ENCODE data around the gene RBM8A. TPM values are rescaled to one million over a fixed set of nuclear protein-coding genes. Genes with fewer than 3 reads are reported as not detected.

Gene RBM8A
- total RNA-seq, 1 donor: 98.2 TPM

DNA sequence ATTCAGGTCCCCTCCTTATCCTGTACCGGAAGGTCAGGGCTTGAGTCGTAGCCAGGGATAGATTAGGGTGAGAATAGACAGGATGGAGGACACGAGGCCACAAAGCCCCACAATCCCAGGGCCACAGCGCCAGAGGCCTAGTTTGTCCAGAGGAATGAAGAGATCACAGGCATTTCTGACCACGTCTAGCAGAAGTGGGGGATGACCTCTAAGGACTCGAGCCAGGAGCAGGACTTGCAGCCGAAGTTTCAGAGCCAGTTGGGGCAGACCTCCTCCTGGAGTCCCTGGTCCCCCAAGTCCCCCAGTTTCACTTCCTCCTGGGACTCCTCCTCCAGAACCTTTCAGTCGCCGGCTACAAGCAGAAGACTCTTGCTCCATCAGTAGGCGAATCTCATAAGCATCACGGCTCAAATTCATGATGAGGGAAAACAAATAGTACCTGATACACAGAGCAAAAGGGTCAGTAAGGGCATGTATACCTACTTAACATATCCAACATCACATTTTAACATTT is 15.1 kb downstream of the RBM8A start:
- no peak overlapping the region for H3K4me3 ChIP-seq (ENCODE audit: low read length)
- H3K27me3 ChIP-seq (ENCODE audit: insufficient read depth, low read length): no peaks in the 10 kb centered on the region
- H3K4me1 ChIP-seq (ENCODE audit: insufficient read depth, low read length): peaks cover 3% of the 10 kb centered on the region
- no peaks in the 10 kb centered on the region for H3K9me3 ChIP-seq (ENCODE audit: low read depth, low read length)

DNA sequence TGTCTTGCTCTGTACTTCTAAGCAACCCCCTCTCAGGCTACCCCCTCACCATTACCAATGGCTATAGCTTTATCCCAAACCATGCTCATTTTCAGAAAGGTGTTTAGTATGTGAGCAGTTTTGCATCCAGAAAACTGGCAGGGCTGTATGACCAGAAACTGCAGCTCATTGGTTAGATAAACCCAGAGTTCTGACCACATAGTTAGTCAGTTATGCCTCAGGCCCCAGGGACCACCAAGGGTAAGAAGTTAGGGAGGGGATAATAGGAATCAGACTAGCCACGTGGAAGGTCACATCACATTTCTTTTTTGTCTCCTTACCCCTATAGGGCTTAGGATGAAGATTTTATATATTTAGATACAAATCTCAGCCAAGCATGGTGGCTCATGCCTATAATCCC is 18.6 kb downstream of the RBM8A start:
- Histone ChIP-seq H3K27me3 (ENCODE audit: insufficient read depth, low read length) (no peaks in the 10 kb centered on the region), H3K4me3 (ENCODE audit: low read length) (no peak overlapping the region), H3K9me3 (ENCODE audit: low read depth, low read length) (no peaks in the 10 kb centered on the region), H3K4me1 (ENCODE audit: insufficient read depth, low read length) (no peaks in the 10 kb centered on the region)

DNA sequence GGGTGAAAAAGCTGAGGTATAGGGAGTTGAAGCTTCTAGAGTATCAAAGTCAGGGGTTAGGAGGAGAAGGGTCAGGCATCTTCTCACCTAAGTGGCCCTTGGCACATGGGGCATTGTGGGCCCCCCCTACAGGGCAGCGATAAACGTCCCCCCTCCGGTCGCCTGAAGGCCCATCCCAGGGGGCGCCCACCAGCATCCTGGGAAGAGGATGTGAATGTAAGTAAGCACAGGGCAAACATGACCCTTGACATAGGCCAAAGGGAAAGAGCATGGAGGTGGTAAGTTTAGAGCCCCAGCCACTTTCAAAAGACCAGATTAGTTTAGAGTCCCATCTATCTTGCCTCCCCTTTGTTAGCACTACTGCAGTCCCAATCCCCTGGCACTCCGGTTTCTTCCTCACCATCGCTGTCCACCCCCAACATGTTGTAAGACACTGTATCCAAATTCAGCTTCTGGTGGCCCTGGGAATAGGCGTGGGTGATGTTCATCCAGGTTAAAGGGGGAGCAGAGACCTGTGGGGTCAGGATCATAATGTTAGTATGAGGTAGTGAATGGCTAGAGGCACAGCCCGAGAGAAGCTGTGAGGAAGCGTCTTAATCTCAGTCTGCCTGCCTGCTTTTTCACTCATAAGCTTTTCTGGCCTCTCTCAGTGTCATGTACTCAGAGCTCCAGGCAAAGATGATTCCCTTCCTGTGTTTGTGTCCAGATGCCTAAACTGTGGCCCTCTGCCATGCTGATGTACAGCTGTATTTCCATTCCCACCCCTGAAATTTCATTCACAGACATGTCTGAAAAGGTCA is 20.1 kb downstream of the RBM8A start:
- H3K4me1 ChIP-seq (ENCODE audit: insufficient read depth, low read length): no peaks in the 10 kb centered on the region
- H3K27me3 ChIP-seq (ENCODE audit: insufficient read depth, low read length): no peaks in the 10 kb centered on the region
- H3K9me3 ChIP-seq (ENCODE audit: low read depth, low read length): no peaks in the 10 kb centered on the region
- H3K4me3 ChIP-seq (ENCODE audit: low read length): no peak overlapping the region

DNA sequence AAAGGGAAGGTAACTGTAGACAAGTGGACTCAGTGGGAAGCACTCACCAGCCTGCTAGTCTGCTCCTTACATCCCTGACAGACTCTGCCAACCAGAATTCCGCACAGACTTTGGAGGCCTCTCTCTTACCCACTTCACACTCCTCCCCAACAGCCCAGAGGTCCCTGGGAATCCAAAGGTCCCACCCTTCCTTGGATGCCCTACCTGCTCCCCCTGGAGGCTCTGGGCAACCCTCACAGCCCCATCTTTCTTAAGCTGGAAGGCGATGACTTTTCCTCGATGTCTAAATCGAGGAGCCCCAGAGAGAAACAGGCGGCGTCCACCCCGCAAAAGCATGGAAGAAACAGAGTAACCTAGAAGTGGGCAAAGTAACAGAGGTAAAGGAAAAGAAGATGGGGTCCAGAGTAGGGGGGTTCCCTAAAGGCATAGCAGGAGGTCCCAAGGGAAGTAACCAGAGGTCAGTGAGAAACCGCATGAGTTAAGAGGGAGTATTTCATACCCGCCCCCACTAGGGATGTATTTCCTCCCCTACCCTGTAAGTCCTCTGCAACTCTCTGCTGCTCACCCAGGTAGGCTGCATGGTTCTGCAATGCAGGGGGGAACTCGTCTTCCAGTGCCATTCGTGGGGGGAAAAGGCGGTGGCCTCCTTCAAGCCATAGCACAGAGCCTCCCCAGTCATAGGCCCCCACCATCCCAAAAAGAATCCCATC is 25.8 kb downstream of the RBM8A start:
- H3K27me3 ChIP-seq (ENCODE audit: insufficient read depth, low read length): no peaks in the 10 kb centered on the region
- H3K4me3 ChIP-seq (ENCODE audit: low read length): no peak overlapping the region
- no peaks in the 10 kb centered on the region for H3K4me1 ChIP-seq (ENCODE audit: insufficient read depth, low read length)
- H3K9me3 ChIP-seq (ENCODE audit: low read depth, low read length): no peaks in the 10 kb centered on the region

DNA sequence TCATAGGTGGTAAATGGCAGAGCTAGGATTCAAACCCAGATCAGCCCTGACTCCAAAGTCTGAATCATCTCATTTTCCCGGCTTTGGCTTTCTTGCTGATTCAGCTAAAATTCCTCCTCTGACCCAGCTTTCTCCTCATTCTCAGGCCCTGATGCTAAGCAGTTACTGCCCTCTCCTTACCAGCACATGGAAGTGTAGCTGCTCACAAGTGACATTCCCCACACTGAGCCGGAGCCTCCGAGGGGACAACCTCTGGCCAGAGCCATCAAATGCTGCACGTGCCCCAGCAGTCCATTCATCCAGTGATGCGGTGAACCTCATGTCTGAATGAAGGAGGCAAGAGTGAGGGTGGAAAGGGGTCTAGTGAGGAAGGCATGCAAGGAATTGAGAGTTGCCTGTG is 28.5 kb downstream of the RBM8A start:
- no peaks in the 10 kb centered on the region for H3K27me3 ChIP-seq (ENCODE audit: insufficient read depth, low read length)
- no peaks in the 10 kb centered on the region for H3K4me1 ChIP-seq (ENCODE audit: insufficient read depth, low read length)
- H3K4me3 ChIP-seq (ENCODE audit: low read length): no peak overlapping the region
- H3K9me3 ChIP-seq (ENCODE audit: low read depth, low read length): no peaks in the 10 kb centered on the region

DNA sequence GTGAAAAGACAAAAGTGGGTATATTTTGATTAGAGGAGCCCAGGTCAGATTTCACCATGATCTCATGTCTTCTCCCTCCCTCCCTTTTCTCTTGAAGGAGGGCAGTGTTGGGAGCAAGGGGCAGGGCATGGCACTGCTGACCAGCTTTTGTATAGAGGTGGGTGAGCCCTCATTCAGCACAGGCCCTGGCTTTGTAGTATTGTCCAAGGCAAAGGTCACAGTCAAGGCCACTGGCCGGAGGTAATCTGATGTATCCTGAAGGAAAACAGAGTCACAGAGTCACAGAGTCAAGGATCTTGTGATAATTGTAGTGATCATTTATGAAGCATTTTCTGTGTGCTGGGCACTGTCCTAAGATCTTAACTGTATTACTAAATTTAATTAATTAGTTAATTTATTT is 29.3 kb downstream of the RBM8A start:
- Histone ChIP-seq H3K27me3 (ENCODE audit: insufficient read depth, low read length) (no peaks in the 10 kb centered on the region), H3K9me3 (ENCODE audit: low read depth, low read length) (no peaks in the 10 kb centered on the region), H3K4me1 (ENCODE audit: insufficient read depth, low read length) (no peaks in the 10 kb centered on the region), H3K4me3 (ENCODE audit: low read length) (no peak overlapping the region)

DNA sequence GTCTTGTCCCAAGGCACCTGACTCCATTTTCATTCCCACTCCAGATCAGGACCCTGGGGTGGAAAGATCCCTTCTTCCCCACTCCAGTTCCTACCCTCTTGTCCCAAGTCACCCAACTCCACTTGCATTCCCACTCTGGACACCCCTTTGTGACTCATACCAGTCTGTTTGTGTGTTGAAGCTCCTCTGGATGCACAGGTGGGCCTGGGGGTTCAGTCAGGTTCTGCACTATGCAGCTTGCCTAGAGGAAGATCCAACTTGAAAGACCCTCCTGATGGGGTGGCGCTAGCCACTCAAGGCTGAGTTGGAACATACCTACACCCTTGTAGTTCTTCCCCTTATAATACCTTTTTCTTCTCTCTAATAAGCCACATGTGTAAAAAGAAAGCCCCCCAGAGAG is 31.8 kb downstream of the RBM8A start:
- H3K27me3 ChIP-seq (ENCODE audit: insufficient read depth, low read length): no peaks in the 10 kb centered on the region
- H3K4me1 ChIP-seq (ENCODE audit: insufficient read depth, low read length): no peaks in the 10 kb centered on the region
- no peaks in the 10 kb centered on the region for H3K9me3 ChIP-seq (ENCODE audit: low read depth, low read length)
- no peak overlapping the region for H3K4me3 ChIP-seq (ENCODE audit: low read length)

DNA sequence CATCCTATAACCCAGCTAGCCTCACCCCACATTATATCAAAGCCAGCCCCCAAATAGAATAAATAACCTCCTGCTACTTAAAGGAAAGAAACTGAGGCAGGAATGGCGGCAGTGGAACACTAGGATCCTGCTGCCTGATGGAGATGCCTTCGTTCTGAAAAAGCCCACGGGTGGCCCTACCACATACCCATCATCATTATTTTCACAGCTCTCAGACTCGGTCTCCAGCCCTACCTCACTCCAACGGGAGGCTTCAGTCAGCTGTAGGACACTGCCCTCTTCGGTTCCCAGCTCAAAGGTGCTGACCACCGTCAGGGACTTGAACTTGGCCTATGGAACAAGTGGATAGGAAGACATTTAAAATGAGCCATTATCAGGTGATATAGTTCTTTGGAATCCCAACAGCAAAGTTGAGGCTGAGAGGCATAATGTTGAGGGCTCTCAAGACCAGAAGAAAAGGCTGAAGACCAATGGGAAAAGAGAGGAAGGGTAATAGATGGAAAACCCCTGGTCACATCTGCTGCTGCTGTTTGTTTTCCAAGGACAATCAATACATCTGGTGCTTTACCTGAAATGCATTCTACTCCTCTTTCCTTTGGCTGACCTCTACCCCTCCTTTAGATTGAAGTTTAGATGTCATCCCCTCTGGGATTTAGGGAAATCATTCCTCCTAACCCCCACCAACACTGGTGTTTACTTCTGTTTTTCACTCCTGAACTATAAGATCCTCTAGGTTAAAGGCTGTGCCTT is 33.8 kb downstream of the RBM8A start:
- H3K9me3 ChIP-seq (ENCODE audit: low read depth, low read length): no peaks in the 10 kb centered on the region
- no peak overlapping the region for H3K4me3 ChIP-seq (ENCODE audit: low read length)
- no peaks in the 10 kb centered on the region for H3K4me1 ChIP-seq (ENCODE audit: insufficient read depth, low read length)
- no peaks in the 10 kb centered on the region for H3K27me3 ChIP-seq (ENCODE audit: insufficient read depth, low read length)

DNA sequence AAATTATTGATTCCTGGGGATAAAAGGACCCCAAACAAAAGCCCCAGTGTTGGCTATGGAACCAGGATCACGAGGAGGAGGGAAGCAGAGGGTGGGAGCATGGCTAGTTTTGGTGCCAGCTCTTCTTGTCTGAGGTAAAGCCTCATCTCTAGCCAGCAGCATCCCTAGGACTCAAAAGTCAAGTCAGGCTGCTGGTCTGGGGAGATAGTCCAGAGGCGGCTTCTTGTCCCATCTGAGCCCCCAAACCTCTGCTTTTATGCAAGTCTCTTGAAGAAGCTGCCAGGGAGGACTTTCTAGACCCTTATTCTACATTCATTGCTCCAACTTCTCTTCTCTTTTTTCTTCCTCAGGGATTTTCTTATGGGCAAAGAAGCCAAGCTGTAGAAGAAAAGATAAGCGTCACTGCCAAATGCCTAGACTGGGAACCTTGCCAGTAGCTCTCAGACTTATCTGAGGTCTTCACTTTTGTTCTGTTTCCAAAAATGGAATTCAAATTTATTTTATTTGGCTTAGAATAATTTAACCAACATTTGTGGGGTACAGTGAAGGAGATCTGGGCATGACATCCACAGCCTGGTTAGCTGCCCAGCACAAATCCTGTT is 34.7 kb downstream of the RBM8A start:
- no peak overlapping the region for H3K4me3 ChIP-seq (ENCODE audit: low read length)
- no peaks in the 10 kb centered on the region for H3K27me3 ChIP-seq (ENCODE audit: insufficient read depth, low read length)
- H3K4me1 ChIP-seq (ENCODE audit: insufficient read depth, low read length): no peaks in the 10 kb centered on the region
- no peaks in the 10 kb centered on the region for H3K9me3 ChIP-seq (ENCODE audit: low read depth, low read length)

DNA sequence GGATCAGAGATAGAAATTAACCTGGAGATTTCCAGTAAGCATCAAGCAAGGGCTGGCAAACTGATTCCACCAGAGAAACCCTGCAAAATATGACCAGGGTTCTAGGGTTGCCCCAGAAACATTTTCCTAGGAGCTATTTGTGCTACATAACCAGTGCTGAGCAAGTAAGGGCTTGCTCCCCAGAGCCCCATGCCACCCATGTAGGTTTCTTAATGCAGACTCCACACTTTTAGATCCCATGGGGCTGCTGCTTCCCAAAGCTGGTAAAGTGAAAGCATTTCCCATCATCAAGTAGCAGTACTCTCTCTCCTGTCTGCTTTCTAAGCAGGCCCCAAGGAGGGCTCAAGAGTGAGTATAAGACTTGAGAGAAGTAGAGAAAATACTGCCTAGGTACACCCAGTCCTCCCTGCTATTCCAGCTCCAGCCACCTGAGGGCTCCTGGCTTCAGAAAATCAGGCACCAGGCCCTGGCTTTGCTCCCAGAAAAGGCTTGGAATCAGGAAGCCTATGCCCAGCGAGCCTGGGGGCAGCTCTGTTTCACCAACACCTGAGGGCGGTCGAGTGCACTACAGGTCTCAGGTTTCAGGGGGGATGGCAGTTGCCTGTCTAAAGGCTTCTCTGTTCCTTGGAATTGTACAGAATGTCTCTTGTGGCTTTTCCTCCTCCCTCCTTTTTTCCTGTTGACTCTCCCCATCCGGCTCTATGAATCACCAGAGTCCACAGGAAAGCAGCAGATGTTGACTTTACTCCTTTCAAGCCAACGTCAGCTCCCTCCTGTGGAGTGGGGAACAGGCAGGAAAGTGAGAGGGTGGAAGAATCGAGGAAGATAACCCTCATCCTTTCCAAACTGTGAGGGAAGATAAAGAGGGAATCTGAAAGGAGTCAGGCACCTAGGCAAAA is 35.4 kb downstream of the RBM8A start:
- Histone ChIP-seq H3K27me3 (ENCODE audit: insufficient read depth, low read length) (no peaks in the 10 kb centered on the region), H3K4me1 (ENCODE audit: insufficient read depth, low read length) (no peaks in the 10 kb centered on the region), H3K9me3 (ENCODE audit: low read depth, low read length) (no peaks in the 10 kb centered on the region), H3K4me3 (ENCODE audit: low read length) (no peak overlapping the region)

DNA sequence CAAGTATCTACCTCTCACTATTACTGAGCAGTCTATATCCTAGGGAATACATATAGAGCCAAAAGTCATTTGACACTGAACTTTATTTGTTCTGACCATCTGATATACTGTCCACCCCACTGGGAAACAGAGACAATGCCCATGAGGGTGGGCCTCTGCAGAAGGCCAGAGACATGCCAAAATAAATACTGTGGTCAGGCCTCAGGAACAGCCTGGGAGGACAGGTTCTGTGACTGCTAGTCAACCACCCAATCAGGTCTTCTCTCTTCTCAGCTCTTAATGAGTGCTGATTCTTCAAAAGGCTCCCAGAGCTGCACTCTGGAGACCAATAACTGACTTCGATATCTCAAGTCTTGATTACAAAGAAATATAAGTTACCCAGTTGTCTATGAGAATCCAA is 36.1 kb downstream of the RBM8A start:
- H3K4me3 ChIP-seq (ENCODE audit: low read length): no peak overlapping the region

DNA sequence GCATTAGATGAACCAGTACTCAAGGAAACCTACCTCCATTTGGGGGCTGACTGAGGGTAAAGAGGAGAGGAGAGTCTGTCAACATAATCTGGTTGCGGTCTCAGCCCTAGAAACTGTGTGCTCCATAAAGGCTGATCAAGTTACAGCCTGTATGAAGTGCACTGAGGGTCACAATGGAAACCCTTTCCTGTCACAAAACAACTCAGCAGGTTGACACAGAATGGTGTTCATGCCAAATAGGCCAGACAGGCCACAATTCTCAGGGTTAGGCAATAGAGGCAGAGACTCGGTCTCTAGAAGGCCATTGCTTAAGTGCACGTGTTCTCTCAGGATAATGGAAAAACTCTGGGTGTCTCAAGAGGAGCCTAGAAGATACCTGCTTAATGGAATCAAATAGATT is 37.6 kb downstream of the RBM8A start:
- Histone ChIP-seq H3K4me1 (ENCODE audit: insufficient read depth, low read length) (peaks cover 10% of the 10 kb centered on the region), H3K4me3 (ENCODE audit: low read length) (no peak overlapping the region), H3K9me3 (ENCODE audit: low read depth, low read length) (no peaks in the 10 kb centered on the region), H3K27me3 (ENCODE audit: insufficient read depth, low read length) (peaks cover 1% of the 10 kb centered on the region)

More for the DNA sequence above, 36.1 kb downstream of the RBM8A start:
- Histone ChIP-seq H3K27me3 (ENCODE audit: insufficient read depth, low read length) (no peaks in the 10 kb centered on the region), H3K9me3 (ENCODE audit: low read depth, low read length) (no peaks in the 10 kb centered on the region), H3K4me1 (ENCODE audit: insufficient read depth, low read length) (peaks cover 4% of the 10 kb centered on the region)

DNA sequence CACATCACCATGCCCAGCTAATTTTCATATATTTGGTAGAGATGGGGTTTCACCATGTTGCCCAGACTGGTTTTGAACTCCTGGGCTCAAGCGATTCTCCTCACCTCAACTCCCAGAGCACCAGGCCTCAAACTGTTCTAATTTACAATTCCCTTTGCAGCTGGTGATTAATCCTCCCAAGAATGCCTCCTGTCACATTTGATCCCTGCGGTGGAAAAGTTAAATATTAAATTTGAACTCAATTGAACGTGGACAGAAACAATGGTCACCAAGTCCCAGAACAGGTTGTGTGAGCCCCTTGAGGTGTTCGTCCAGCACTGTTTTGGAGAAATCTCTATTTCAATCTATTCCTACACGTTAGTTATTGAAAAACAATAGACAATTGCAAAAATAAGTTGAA is 39.7 kb downstream of the RBM8A start:
- Histone ChIP-seq H3K9me3 (ENCODE audit: low read depth, low read length) (no peaks in the 10 kb centered on the region), H3K27me3 (ENCODE audit: insufficient read depth, low read length) (peaks cover 13% of the 10 kb centered on the region), H3K4me1 (ENCODE audit: insufficient read depth, low read length) (peaks cover 10% of the 10 kb centered on the region), H3K4me3 (ENCODE audit: low read length) (no peak overlapping the region)

DNA sequence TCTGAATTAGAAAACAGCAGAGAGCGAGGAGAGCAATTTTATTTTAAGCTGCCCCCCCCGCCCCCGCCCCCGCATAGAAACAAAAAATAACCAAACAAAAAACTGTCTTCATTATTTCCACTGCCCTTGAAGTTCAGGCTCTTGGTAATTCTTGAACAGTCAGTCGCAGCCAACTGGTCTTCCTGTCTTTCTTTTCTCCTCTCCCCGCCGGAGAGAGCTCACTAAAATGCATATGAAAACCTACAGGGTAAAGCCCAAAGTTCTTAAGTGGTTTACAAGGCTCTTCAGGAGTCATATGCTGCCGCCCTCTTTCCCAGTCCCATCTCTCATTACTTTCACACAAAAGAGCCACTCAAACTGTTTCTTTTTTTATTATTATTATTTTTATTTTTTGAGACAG is 40.5 kb downstream of the RBM8A start:
- H3K4me1 ChIP-seq (ENCODE audit: insufficient read depth, low read length): peaks cover 10% of the 10 kb centered on the region

More for the DNA sequence above, 40.5 kb downstream of the RBM8A start:
- no peak overlapping the region for H3K4me3 ChIP-seq (ENCODE audit: low read length)
- no peaks in the 10 kb centered on the region for H3K9me3 ChIP-seq (ENCODE audit: low read depth, low read length)
- peaks cover 13% of the 10 kb centered on the region for H3K27me3 ChIP-seq (ENCODE audit: insufficient read depth, low read length)

Measured in mononuclear cell (primary cell).